Suprapubic skin (tissue), 3 donors: Measurements from ENCODE around the gene SACS.

Experiments used
- EP300 ChIP-seq: sonication (generic); formaldehyde crosslinking; IDR thresholded peaks from one replicate; pipeline ENCODE4 v1.6.1; 2017; ENCODE audit warnings: antibody characterized with exemption
- POLR2A ChIP-seq, 2 donors: fragments of 450-650 bp; IDR thresholded peaks; one replicate each; pipeline ENCODE4 v1.6.1; 2017; ENCODE audit warnings: antibody characterized with exemption in 2 of 2, mild to moderate bottlenecking in 2 of 2, moderate library complexity in 2 of 2
- TF ChIP-seq, protein P1 (sequence below), 2 donors: fragments of 200-600 bp in 1 of 2; fragments of 450-650 bp in 1 of 2; sonication (generic) in 1 of 2; IDR thresholded peaks; one replicate each; pipeline ENCODE4 v1.5.1; 2016 to 2019; ENCODE audit warnings: antibody characterized with exemption in 2 of 2, mild to moderate bottlenecking in 1 of 2, moderate library complexity in 1 of 2

DNA sequence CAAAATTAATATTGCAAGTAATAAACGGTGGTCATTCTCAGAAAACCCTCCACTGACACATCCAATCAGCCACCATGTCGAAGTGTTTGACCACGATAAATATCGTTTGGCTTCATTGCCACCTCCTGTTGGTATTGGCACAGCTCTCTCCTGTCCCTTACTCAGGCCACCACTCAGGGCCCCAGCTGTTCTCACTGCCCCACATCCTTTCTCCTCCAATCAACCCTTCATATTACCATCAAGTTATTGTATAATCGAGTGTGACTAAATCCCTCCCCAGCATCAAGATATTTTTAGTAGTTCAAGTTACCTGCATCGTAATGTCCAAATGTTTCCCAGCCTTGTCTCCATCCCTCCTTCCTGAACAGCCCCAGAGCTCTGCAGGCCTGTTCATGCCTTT is 50.4 kb downstream of the SACS start:
- no peak for TF ChIP-seq POLR2A (IDR thresholded peaks at IDR 0.05)
- TF ChIP-seq, protein P1, sequence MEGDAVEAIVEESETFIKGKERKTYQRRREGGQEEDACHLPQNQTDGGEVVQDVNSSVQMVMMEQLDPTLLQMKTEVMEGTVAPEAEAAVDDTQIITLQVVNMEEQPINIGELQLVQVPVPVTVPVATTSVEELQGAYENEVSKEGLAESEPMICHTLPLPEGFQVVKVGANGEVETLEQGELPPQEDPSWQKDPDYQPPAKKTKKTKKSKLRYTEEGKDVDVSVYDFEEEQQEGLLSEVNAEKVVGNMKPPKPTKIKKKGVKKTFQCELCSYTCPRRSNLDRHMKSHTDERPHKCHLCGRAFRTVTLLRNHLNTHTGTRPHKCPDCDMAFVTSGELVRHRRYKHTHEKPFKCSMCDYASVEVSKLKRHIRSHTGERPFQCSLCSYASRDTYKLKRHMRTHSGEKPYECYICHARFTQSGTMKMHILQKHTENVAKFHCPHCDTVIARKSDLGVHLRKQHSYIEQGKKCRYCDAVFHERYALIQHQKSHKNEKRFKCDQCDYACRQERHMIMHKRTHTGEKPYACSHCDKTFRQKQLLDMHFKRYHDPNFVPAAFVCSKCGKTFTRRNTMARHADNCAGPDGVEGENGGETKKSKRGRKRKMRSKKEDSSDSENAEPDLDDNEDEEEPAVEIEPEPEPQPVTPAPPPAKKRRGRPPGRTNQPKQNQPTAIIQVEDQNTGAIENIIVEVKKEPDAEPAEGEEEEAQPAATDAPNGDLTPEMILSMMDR (IDR thresholded peaks at IDR 0.05), result no peak
- no peak for TF ChIP-seq EP300
